ENCODE results near the gene ZEB2. TPM values are rescaled to one million over a fixed set of nuclear protein-coding genes. Genes with fewer than 3 reads are reported as not detected.

The ZEB2 gene
- total RNA-seq, 1 experiment from 2014 or later: 1.2 TPM

- no CpG with 5 or more reads among the region's 2 CpGs for WGBS (ENCODE audit: extremely low coverage, insufficient read length, low lambda C conversion rate)
- H3K4me2 ChIP-seq (ENCODE audit: insufficient read depth, insufficient read length, low read length): no peak overlapping the region
These were observed 47.9 kb downstream of the ZEB2 start for GRCh38 chr2:144472046-144472412.

More at GRCh38 chr2:144472046-144472412, 47.9 kb downstream of the ZEB2 start:
- Histone ChIP-seq H3K23ac (ENCODE audit: insufficient read length, low read depth, low read length) (no peak overlapping the region), H2BK5ac (ENCODE audit: insufficient read length, low read length) (no peak overlapping the region), H2BK15ac (ENCODE audit: low read depth, low read length) (no peak overlapping the region), H3K4me1 (ENCODE audit: insufficient read depth, low read length) (peaks cover 13% of the 10 kb centered on the region; the same call in 1 of the 2 replicates), H3K9me3 (ENCODE audit: control insufficient read depth, low read depth, low read length) (no peaks in the 10 kb centered on the region), H3K4ac (ENCODE audit: low read depth, low read length) (no peak overlapping the region), H2AFZ (ENCODE audit: low read length) (no peak overlapping the region), H4K5ac (ENCODE audit: insufficient read length, low read depth, low read length) (no peak overlapping the region), H3K23me2 (ENCODE audit: insufficient read length, low read depth, low read length, poor library complexity, severe bottlenecking) (no peaks in the 10 kb centered on the region), H3K14ac (ENCODE audit: insufficient read depth, low read length) (no peak overlapping the region), H2BK120ac (ENCODE audit: low read depth, low read length, poor library complexity, severe bottlenecking) (no peak overlapping the region), H3K79me1 (ENCODE audit: insufficient read depth, low read depth, low read length, poor library complexity, severe bottlenecking) (no peaks in the 10 kb centered on the region), H2AK5ac (ENCODE audit: insufficient read length, low read length) (no peak overlapping the region), H3T11ph (ENCODE audit: low read length) (no peak overlapping the region), H3K27me3 (ENCODE audit: insufficient read depth, low read length) (no peaks in the 10 kb centered on the region), H2BK12ac (ENCODE audit: insufficient read length, low read depth, low read length) (no peak overlapping the region), H3K18ac (ENCODE audit: insufficient read length, low read depth, low read length) (no peak overlapping the region), H4K8ac (replicated peaks; ENCODE audit: insufficient read length, low read depth, low read length) (no peak overlapping the region), H3K79me2 (ENCODE audit: insufficient read depth, low read length) (no peaks in the 10 kb centered on the region), H3K56ac (ENCODE audit: insufficient read length, low read depth, low read length) (no peak overlapping the region), H3K27ac (ENCODE audit: insufficient read length, low read depth, low read length) (no peak overlapping the region), H2BK20ac (ENCODE audit: low read depth, low read length, poor library complexity, severe bottlenecking) (no peak overlapping the region), H4K20me1 (ENCODE audit: control insufficient read depth, insufficient read depth, insufficient read length) (no peaks in the 10 kb centered on the region), H3K9ac (ENCODE audit: extremely low read depth, insufficient read length, low read length) (no peak overlapping the region), H4K91ac (ENCODE audit: insufficient read length, low read depth, low read length) (no peak overlapping the region)
- Mint-ChIP-seq H3K4me3 (no peak overlapping the region), H3K27ac (no peak overlapping the region; a peak in 1 of 7 replicates), H3K36me3 (ENCODE audit: insufficient read depth in 1 of 3, low read depth in 3 of 3) (no peaks in the 10 kb centered on the region), H3K4me1 (peaks cover 17 to 22% of the 10 kb centered on the region in 2 experiments), H3K27me3 (ENCODE audit: low read depth) (peaks cover 2% of the 10 kb centered on the region; the same call in 1 of the 2 replicates), H3K9me3 (no peaks in the 10 kb centered on the region; a peak in 1 of 5 replicates)
- TF ChIP-seq, protein P1, sequence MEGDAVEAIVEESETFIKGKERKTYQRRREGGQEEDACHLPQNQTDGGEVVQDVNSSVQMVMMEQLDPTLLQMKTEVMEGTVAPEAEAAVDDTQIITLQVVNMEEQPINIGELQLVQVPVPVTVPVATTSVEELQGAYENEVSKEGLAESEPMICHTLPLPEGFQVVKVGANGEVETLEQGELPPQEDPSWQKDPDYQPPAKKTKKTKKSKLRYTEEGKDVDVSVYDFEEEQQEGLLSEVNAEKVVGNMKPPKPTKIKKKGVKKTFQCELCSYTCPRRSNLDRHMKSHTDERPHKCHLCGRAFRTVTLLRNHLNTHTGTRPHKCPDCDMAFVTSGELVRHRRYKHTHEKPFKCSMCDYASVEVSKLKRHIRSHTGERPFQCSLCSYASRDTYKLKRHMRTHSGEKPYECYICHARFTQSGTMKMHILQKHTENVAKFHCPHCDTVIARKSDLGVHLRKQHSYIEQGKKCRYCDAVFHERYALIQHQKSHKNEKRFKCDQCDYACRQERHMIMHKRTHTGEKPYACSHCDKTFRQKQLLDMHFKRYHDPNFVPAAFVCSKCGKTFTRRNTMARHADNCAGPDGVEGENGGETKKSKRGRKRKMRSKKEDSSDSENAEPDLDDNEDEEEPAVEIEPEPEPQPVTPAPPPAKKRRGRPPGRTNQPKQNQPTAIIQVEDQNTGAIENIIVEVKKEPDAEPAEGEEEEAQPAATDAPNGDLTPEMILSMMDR (conservative IDR thresholded peaks at IDR 0.05): no peak
- no peak for DNase-seq

Measured in H9 (cell line).